Activated CD4-positive, alpha-beta memory T cell treated with anti-CD3 and anti-CD28 coated beads for 36 hours (primary cell): Measurements from ENCODE around the gene ZNHIT6. TPM values are rescaled to one million over a fixed set of nuclear protein-coding genes. Genes with fewer than 3 reads are reported as not detected.
"Not testable (repeated sequence)": the region's sequence is repeated elsewhere in the genome, so short reads cannot be mapped to it uniquely, and the experiment has no call there.

Source experiments
- CTCF ChIA-PET: fragments of 350-600 bp; sonication (Branson Sonifier 250); formaldehyde crosslinking; loops from one replicate; lab custom pipeline; 2021; ENCODE audit warnings: antibody characterized with exemption, inconsistent platforms; lab: Charles Lee
- POLR2A ChIA-PET: fragments of 350-600 bp; sonication (Branson Sonifier 250); formaldehyde crosslinking; loops from one replicate; lab custom pipeline; 2021; ENCODE audit warnings: antibody characterized with exemption; lab: Charles Lee
- DNase-seq: peaks from one replicate; pipeline ENCODE4 v3.0.0-alpha.2; 2020
- H3K27ac Mint-ChIP-seq: one replicate; pipeline ENCODE4 v1.8.0; 2021; ENCODE audit warnings: mixed read lengths
- H3K27me3 Mint-ChIP-seq: one replicate; pipeline ENCODE4 v1.8.0; 2021; ENCODE audit warnings: mixed read lengths
- H3K36me3 Mint-ChIP-seq: one replicate; pipeline ENCODE4 v1.8.0; 2021; ENCODE audit warnings: mixed read lengths
- H3K4me1 Mint-ChIP-seq: one replicate; pipeline ENCODE4 v1.8.0; 2021; ENCODE audit warnings: low read depth, mixed read lengths
- H3K4me3 Mint-ChIP-seq: one replicate; pipeline ENCODE4 v1.8.0; 2021; ENCODE audit warnings: mild to moderate bottlenecking, mixed read lengths
- H3K9me3 Mint-ChIP-seq: one replicate; pipeline ENCODE4 v1.8.0; 2021; ENCODE audit warnings: mixed read lengths
- intact Hi-C: fragments of 100-400 bp; cut with micrococcal nuclease; formaldehyde crosslinking; loops from one replicate; pipeline ENCODE4 v1.15.1; 2023
- total RNA-seq, 2 experiments: library from RNA; stranded (reverse); gene quantifications; one replicate each; pipeline ENCODE4 v1.2.3, GENCODE V29; 2021

The ZNHIT6 gene
- total RNA-seq, 2 experiments from 2014 or later, result 18.7 TPM

DNA sequence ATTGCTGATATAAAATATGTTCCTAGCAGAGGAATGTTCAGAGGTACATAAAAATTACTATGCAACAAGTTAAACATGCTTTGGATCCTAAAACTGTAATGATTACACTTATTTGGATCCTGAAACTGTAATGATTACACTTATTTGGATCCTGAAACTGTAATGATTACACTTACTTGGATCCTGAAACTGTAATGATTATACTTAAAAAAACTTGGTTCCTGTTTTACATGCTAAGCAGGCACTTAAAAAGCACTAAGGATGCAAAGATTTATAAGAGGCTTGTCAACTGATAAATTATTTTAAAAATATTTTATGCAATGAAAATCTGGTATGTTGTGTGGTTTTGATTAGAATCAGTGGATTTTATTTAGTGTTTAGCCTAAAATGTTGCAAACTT lies 47.7 kb downstream of the ZNHIT6 start:
- CTCF ChIA-PET, result no interaction called here
- H3K27ac Mint-ChIP-seq, result no peak overlapping the region
- no peaks in the 10 kb centered on the region for H3K9me3 Mint-ChIP-seq
- H3K27me3 Mint-ChIP-seq, result no peaks in the 10 kb centered on the region
- no peak for DNase-seq
- intact Hi-C loops, result no loop called here
- POLR2A ChIA-PET, result no interaction called here
- no peaks in the 10 kb centered on the region for H3K4me1 Mint-ChIP-seq
- no peak overlapping the region for H3K4me3 Mint-ChIP-seq
- peaks cover 20% of the 10 kb centered on the region for H3K36me3 Mint-ChIP-seq

DNA sequence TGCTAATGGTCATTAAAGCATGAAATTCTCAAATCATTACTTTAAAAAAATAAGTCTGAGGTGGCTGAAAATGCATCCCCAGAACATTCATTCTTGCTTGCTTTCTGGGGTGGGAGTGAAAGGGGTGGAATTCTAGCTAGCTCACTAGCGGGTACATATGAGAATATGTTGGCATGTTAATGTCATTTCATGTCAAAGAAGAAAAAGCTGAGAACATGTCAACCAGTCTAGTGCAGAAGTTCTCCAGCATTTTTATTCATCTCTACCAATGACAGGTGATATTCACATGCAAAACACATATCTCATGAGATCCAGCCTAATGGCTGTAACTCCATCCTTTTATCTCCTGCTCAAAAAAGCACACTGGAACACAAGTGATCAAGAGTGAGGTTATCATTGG lies 49.1 kb downstream of the ZNHIT6 start:
- intact Hi-C loops, result no loop called here
- Mint-ChIP-seq H3K4me3 (no peak overlapping the region), H3K9me3 (no peaks in the 10 kb centered on the region), H3K27me3 (no peaks in the 10 kb centered on the region), H3K27ac (no peak overlapping the region), H3K4me1 (no peaks in the 10 kb centered on the region), H3K36me3 (peaks cover 27% of the 10 kb centered on the region)
- no peak for DNase-seq
- CTCF ChIA-PET, result no interaction called here
- POLR2A ChIA-PET, result no interaction called here

DNA sequence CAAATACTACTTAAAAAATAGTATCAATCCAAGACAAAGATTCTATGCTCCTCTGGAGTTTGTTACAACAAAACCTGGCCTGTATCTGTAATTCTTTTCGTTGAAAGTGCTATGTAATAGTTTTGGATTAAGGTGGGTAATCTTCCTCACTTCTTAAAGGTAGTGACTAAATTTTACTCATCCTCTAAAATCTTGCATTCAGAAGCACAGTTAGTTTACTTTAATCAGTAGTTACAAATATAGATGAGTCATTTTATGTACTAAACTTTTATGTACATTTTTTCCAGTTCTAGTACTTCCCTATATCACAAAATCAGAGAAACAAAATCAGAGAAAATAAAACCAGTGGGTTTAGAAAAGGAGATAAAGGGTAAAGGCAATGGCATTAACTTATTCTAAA lies 51.3 kb downstream of the ZNHIT6 start:
- POLR2A ChIA-PET, result no interaction called here
- Mint-ChIP-seq H3K36me3 (peaks cover 47% of the 10 kb centered on the region), H3K4me3 (no peak overlapping the region), H3K4me1 (no peaks in the 10 kb centered on the region), H3K9me3 (no peaks in the 10 kb centered on the region), H3K27ac (no peak overlapping the region), H3K27me3 (no peaks in the 10 kb centered on the region)
- DNase-seq, result no peak
- intact Hi-C loops, result no loop called here
- CTCF ChIA-PET, result no interaction called here

DNA sequence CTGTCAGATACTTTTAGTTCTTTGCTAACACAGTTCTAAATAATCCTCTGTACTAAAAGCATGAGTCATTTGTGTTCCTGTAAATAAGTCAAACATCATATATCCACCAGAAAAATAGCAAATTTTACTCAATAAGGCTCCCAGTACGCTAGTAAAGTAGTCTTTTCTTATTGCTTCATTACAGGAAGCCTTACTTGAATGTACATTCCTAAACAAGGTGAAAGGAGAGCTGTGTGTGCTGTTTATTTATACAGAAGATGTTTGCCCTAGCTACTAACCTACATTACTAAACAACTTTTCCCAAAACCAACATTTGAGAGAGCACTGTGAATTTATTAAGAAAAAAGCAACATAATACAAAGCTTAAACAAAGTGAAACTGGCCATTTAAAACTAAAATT lies 52.0 kb downstream of the ZNHIT6 start:
- intact Hi-C loops, result no loop called here
- H3K4me3 Mint-ChIP-seq, result no peak overlapping the region
- no peaks in the 10 kb centered on the region for H3K9me3 Mint-ChIP-seq
- peaks cover 51% of the 10 kb centered on the region for H3K36me3 Mint-ChIP-seq
- POLR2A ChIA-PET, result no interaction called here
- H3K4me1 Mint-ChIP-seq, result no peaks in the 10 kb centered on the region
- CTCF ChIA-PET, result no interaction called here
- no peak overlapping the region for H3K27ac Mint-ChIP-seq
- no peak for DNase-seq
- H3K27me3 Mint-ChIP-seq, result no peaks in the 10 kb centered on the region

DNA sequence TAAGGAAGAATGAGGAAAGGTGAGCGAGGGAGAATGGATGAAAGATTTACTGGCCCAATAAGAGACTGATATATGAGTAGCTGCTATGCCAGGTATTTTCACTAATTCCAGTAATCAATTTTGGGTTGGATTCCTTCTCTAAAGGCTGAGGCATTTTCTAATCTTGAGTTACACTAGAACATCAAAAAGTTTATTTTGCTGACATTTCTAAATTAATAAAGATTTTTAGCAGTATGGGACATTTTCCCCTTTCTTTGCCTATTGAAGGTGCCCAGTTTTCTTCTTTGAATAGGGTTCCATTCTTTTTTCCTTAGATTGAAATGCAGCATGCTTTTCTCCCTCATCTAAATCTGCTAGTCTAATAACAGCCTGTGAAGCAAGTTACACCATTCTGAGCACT lies 52.9 kb downstream of the ZNHIT6 start:
- intact Hi-C loops, result no loop called here
- H3K27ac Mint-ChIP-seq, result no peak overlapping the region
- CTCF ChIA-PET, result no interaction called here
- no peak overlapping the region for H3K4me3 Mint-ChIP-seq
- POLR2A ChIA-PET, result no interaction called here
- no peaks in the 10 kb centered on the region for H3K27me3 Mint-ChIP-seq
- H3K36me3 Mint-ChIP-seq, result peaks cover 56% of the 10 kb centered on the region
- no peaks in the 10 kb centered on the region for H3K4me1 Mint-ChIP-seq
- DNase-seq, result no peak
- peaks cover 5% of the 10 kb centered on the region for H3K9me3 Mint-ChIP-seq

DNA sequence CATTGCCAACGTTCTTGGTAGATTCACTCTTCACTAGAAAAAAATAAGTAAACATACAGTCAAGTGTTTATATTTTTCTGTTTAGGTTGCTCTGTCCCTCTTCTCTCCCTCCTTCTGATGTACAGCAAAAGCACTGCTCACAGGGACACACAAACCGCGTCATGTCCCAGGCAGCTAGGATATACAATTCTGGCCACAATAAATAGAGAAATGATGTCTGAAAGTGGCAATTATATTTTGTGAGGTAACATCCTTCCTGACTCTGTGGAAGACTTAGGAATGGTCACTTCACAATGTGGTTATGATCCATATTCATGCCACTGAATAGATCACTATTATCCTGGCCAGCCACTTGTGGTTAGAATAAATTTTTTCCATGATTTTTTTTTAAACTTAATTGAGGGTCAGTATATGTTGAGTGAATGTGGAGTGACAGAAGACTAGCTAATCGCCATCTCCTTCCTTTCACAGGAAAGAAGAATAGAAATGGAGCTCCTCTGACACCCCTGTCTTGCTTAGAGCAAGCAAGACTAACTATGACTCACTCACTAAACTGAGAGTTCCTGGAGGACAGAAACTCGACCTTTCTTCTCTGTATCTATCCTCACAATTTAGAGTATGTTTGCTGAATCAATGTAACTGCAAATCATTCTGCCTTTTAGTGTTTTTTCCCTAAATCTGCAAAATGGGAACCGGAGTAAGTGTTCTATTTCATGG lies 54.0 kb downstream of the ZNHIT6 start:
- intact Hi-C loops, result no loop called here
- DNase-seq, result no peak
- CTCF ChIA-PET, result no interaction called here
- POLR2A ChIA-PET, result no interaction called here
- Mint-ChIP-seq H3K27me3 (no peaks in the 10 kb centered on the region), H3K36me3 (peaks cover 62% of the 10 kb centered on the region), H3K27ac (no peak overlapping the region), H3K4me3 (no peak overlapping the region), H3K4me1 (no peaks in the 10 kb centered on the region), H3K9me3 (peaks cover 15% of the 10 kb centered on the region)

DNA sequence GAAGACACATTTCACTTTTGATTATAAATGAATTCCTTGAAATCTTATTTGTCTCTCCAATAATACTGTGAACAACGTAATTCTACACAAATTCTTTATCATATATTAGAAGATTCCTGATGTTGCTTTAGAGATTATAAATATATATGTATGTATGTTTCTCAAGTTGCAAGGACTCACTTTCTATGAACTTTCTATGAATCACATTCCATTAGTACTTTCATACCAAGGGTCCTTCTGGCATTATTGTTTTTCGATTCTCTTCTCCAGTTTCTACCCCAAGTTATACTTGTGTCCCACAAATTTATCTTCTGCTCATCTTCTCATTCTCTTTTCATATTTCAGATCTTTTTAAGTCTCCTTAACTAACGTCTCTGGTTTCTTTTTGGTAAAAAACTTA lies 55.9 kb downstream of the ZNHIT6 start:
- ChIA-PET POLR2A (no interaction called here), CTCF (no interaction called here)
- no peak overlapping the region for H3K4me3 Mint-ChIP-seq
- no peak overlapping the region for H3K27ac Mint-ChIP-seq
- H3K36me3 Mint-ChIP-seq, result peaks cover 72% of the 10 kb centered on the region
- H3K4me1 Mint-ChIP-seq, result no peaks in the 10 kb centered on the region
- no peak for DNase-seq
- intact Hi-C loops, result no loop called here
- peaks cover 26% of the 10 kb centered on the region for H3K9me3 Mint-ChIP-seq
- no peaks in the 10 kb centered on the region for H3K27me3 Mint-ChIP-seq

DNA sequence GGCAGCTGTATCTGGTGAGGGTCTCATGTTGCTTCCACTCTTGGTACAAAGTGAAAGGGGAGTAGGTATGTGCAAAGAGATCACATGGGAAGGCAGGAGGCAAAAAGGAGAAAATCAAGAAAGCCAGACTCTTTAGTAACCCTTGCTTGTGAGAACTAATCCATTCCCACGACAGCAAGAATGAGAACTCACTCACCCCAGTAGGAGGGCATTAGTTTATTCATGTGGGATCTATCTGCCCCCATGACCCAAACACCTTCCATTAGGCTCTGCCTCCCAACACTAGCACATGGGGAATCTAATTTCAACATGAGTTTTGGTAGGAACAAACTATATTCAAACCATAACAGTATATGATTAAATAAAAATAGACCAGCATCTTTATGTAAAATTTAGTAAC lies 57.6 kb downstream of the ZNHIT6 start:
- ChIA-PET CTCF (no interaction called here), POLR2A (no interaction called here)
- no peak for DNase-seq
- Mint-ChIP-seq H3K27me3 (no peaks in the 10 kb centered on the region), H3K27ac (no peak overlapping the region), H3K4me1 (no peaks in the 10 kb centered on the region), H3K9me3 (peaks cover 28% of the 10 kb centered on the region), H3K4me3 (no peak overlapping the region), H3K36me3 (peaks cover 67% of the 10 kb centered on the region)
- intact Hi-C loops, result no loop called here

DNA sequence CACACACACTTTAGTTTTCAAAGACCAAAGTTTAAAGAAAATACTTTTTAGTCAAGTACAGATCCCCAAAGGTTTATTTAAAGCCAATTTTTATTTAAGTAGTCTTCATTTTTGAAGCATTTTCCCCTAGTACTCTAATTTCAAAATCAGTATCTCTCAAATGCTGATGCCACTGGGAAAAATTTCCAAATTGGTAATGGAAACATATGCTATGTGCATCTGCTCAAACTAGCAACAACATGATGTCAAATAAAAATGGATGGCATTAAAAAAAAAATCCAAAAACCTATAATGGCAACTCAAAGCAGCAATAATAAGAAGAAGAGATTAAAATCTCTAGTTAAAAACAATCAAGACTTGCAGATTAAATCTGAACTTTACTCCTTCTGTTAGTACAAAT lies 58.6 kb downstream of the ZNHIT6 start:
- intact Hi-C loops, result no loop called here
- Mint-ChIP-seq H3K4me3 (no peak overlapping the region), H3K27ac (no peak overlapping the region), H3K27me3 (no peaks in the 10 kb centered on the region), H3K9me3 (peaks cover 29% of the 10 kb centered on the region), H3K4me1 (no peaks in the 10 kb centered on the region), H3K36me3 (peaks cover 66% of the 10 kb centered on the region)
- DNase-seq, result no peak
- POLR2A ChIA-PET, result no interaction called here
- CTCF ChIA-PET, result no interaction called here

DNA sequence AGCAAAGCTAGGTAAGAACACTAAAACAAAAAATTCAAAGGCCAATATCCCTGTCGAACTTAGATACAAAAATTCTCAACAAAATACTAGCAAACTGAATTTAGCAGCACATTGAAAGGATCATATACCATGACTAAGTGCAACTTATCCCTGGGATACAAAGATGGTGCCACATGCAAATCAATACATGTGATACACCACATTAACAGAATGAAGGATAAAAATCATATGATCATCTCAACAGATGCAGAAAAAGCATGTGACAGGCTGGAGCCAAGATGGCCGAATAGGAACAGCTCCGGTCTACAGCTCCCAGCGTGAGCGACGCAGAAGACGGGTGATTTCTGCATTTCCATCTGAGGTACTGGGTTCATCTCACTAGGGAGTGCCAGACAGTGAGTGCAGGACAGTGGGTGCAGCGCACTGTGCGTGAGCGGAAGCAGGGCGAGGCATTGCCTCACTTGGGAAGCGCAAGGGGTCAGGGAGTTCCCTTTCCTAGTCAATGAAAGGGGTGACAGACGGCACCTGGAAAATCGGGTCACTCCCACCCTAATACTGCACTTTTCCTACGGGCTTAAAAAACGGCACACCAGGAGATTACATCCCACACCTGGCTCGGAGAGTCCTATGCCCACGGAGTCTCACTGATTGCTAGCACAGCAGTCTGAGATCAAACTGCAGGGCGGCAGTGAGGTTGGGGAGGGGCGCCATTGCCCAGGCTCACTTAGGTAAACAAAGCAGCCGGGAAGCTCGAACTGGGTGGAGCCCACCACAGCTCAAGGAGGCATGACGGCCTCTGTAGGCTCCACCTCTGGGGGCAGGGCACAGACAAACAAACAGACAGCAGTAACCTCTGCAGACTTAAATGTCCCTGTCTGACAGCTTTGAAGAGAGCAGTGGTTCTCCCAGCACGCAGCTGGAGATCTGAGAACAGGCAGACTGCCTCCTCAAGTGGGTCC lies 66.4 kb downstream of the ZNHIT6 start:
- H3K36me3 Mint-ChIP-seq, result peaks cover 58% of the 10 kb centered on the region

DNA sequence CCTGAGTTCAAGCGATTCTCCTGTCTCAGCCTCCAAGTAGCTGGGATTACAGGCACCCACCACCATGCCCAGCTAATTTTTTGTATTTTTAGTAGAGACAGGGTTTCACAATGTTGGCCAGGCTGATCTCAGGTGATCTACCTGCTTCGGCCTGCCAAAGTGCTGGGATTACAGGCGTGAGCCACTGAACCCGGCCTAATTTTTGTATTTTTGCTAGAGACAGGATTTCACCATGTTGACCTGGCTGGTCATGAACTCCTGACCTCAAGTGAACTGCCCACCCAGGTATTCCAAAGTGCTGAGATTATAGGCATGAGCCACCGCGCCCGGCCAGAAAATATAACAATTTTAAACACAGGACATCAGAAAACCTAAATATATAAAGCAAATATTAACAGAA lies 68.3 kb downstream of the ZNHIT6 start:
- H3K4me3 Mint-ChIP-seq, POLR2A ChIA-PET, H3K27me3 Mint-ChIP-seq, H3K4me1 Mint-ChIP-seq, CTCF ChIA-PET, H3K27ac Mint-ChIP-seq, intact Hi-C loops, DNase-seq: not testable (repeated sequence)
- peaks cover 72% of the 10 kb centered on the region for H3K36me3 Mint-ChIP-seq
- H3K9me3 Mint-ChIP-seq, result peaks cover 51% of the 10 kb centered on the region

More for the DNA sequence above, 66.4 kb downstream of the ZNHIT6 start:
- H3K9me3 Mint-ChIP-seq, result peaks cover 45% of the 10 kb centered on the region
- H3K4me3 Mint-ChIP-seq, POLR2A ChIA-PET, H3K27ac Mint-ChIP-seq, intact Hi-C loops, DNase-seq, H3K27me3 Mint-ChIP-seq, CTCF ChIA-PET, H3K4me1 Mint-ChIP-seq: not testable (repeated sequence)

DNA sequence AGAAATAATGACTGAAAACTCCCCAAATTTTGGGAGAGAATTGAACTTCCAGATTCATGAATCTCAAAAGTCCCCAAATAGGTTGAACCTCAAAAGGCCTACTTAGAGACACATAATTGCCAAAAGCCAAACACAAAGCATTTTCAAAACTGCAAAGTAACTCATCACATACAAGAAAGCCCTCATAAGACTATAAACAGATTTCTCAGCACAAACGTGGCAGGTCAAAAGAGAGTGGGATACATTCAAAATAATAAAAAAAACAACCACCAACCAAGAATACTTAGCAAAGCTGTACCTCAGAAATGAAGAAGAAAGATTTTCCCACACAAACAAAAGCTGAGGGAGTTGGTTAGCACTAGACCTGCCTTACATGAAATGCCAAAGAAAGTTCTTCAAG lies 69.8 kb downstream of the ZNHIT6 start:
- H3K36me3 Mint-ChIP-seq, result peaks cover 71% of the 10 kb centered on the region
- no peaks in the 10 kb centered on the region for H3K27me3 Mint-ChIP-seq
- ChIA-PET CTCF (no interaction called here), POLR2A (no interaction called here)
- H3K9me3 Mint-ChIP-seq, result peaks cover 46% of the 10 kb centered on the region
- H3K4me3 Mint-ChIP-seq, result no peak overlapping the region
- no peak overlapping the region for H3K27ac Mint-ChIP-seq
- H3K4me1 Mint-ChIP-seq, result no peaks in the 10 kb centered on the region
- intact Hi-C loops, result no loop called here
- DNase-seq, result no peak
